ENCODE data around the gene DAG1. TPM values are rescaled to one million over a fixed set of nuclear protein-coding genes. Genes with fewer than 3 reads are reported as not detected.

DAG1 gene
- total RNA-seq, 1 experiment from 2014 or later = 93.0 TPM

DNA sequence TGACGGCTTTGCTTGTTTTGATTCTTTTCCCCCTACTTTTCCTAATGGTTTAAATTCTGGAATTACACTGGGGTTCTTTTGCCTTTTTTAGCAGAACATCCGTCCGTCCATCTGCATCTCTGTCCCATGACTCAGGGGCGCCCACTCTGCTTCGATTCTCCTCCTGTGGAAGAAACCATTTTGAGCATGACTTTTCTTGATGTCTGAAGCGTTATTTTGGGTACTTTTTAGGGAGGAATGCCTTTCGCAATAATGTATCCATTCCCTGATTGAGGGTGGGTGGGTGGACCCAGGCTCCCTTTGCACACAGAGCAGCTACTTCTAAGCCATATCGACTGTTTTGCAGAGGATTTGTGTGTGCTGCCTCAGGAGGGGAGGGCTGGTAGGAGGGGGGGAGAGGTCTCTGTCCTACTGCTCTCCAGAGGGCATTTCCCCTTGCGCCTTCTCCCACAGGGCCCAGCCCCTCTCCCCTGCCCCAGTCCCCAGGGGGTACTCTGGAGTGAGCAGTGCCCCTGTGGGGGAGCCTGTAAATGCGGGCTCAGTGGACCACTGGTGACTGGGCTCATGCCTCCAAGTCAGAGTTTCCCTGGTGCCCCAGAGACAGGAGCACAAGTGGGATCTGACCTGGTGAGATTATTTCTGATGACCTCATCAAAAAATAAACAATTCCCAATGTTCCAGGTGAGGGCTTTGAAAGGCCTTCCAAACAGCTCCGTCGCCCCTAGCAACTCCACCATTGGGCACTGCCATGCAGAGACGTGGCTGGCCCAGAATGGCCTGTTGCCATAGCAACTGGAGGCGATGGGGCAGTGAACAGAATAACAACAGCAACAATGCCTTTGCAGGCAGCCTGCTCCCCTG, 64.7 kb downstream of the DAG1 start:
- Histone ChIP-seq H3T11ph (ENCODE audit: low read length) (no peak overlapping the region), H3K4me1 (ENCODE audit: insufficient read depth, low read length) (peaks cover 3% of the 10 kb centered on the region; the same call in 1 of the 2 replicates), H3K79me2 (ENCODE audit: insufficient read depth, low read length) (no peaks in the 10 kb centered on the region), H3K27ac (ENCODE audit: insufficient read length, low read depth, low read length) (no peak overlapping the region), H4K5ac (ENCODE audit: insufficient read length, low read depth, low read length) (no peak overlapping the region), H2BK15ac (ENCODE audit: low read depth, low read length) (no peak overlapping the region), H3K27me3 (ENCODE audit: insufficient read depth, low read length) (no peaks in the 10 kb centered on the region), H2BK20ac (ENCODE audit: low read depth, low read length, poor library complexity, severe bottlenecking) (no peak overlapping the region), H4K8ac (replicated peaks; ENCODE audit: insufficient read length, low read depth, low read length) (no peak overlapping the region), H2AK5ac (ENCODE audit: insufficient read length, low read length) (no peak overlapping the region), H2BK120ac (ENCODE audit: low read depth, low read length, poor library complexity, severe bottlenecking) (peak overlapping the region; percentile 70), H3K9me3 (ENCODE audit: control insufficient read depth, low read depth, low read length) (no peaks in the 10 kb centered on the region), H3K4me2 (ENCODE audit: insufficient read depth, insufficient read length, low read length) (no peak overlapping the region), H3K9ac (ENCODE audit: extremely low read depth, insufficient read length, low read length) (no peak overlapping the region), H3K14ac (ENCODE audit: insufficient read depth, low read length) (peak overlapping the region; percentile 87; the same call in 1 of the 2 replicates), H4K20me1 (ENCODE audit: control insufficient read depth, insufficient read depth, insufficient read length) (no peaks in the 10 kb centered on the region), H2BK12ac (ENCODE audit: insufficient read length, low read depth, low read length) (peak overlapping the region; percentile 35), H2BK5ac (ENCODE audit: insufficient read length, low read length) (no peak overlapping the region), H3K18ac (ENCODE audit: insufficient read length, low read depth, low read length) (peak overlapping the region; percentile 76), H3K4ac (ENCODE audit: low read depth, low read length) (no peak overlapping the region; the same call in 1 of the 2 replicates), H3K79me1 (ENCODE audit: insufficient read depth, low read depth, low read length, poor library complexity, severe bottlenecking) (no peaks in the 10 kb centered on the region), H3K23ac (ENCODE audit: insufficient read length, low read depth, low read length) (no peak overlapping the region), H3K56ac (ENCODE audit: insufficient read length, low read depth, low read length) (no peak overlapping the region), H4K91ac (ENCODE audit: insufficient read length, low read depth, low read length) (no peak overlapping the region), H2AFZ (ENCODE audit: low read length) (no peak overlapping the region), H3K23me2 (ENCODE audit: insufficient read length, low read depth, low read length, poor library complexity, severe bottlenecking) (no peaks in the 10 kb centered on the region)
- Mint-ChIP-seq H3K9me3 (no peaks in the 10 kb centered on the region), H3K4me1 (peaks cover 21 to 22% of the 10 kb centered on the region in 2 experiments), H3K36me3 (ENCODE audit: insufficient read depth in 1 of 3, low read depth in 3 of 3) (peaks cover 17 to 34% (median 32%) of the 10 kb centered on the region in 3 experiments; a peak in 6 of 7 replicates), H3K27ac (peak overlapping the region; percentile 12 to 89 (median 78); a peak in 5 of 7 replicates), H3K27me3 (ENCODE audit: low read depth) (no peaks in the 10 kb centered on the region), H3K4me3 (no peak overlapping the region)
- no CpG with 5 or more reads among the region's 14 CpGs for WGBS (ENCODE audit: extremely low coverage, insufficient read length, low lambda C conversion rate)
- TF ChIP-seq, protein P1, sequence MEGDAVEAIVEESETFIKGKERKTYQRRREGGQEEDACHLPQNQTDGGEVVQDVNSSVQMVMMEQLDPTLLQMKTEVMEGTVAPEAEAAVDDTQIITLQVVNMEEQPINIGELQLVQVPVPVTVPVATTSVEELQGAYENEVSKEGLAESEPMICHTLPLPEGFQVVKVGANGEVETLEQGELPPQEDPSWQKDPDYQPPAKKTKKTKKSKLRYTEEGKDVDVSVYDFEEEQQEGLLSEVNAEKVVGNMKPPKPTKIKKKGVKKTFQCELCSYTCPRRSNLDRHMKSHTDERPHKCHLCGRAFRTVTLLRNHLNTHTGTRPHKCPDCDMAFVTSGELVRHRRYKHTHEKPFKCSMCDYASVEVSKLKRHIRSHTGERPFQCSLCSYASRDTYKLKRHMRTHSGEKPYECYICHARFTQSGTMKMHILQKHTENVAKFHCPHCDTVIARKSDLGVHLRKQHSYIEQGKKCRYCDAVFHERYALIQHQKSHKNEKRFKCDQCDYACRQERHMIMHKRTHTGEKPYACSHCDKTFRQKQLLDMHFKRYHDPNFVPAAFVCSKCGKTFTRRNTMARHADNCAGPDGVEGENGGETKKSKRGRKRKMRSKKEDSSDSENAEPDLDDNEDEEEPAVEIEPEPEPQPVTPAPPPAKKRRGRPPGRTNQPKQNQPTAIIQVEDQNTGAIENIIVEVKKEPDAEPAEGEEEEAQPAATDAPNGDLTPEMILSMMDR (conservative IDR thresholded peaks at IDR 0.05) = no peak
- DNase-seq = peak; percentile 82

Data from H9 (cell line).